ENCODE results near the gene NEDD4.

- TF ChIP-seq POLR2A (IDR thresholded peaks at IDR 0.05; ENCODE audit: low read depth) (no peak), CTCF (IDR thresholded peaks at IDR 0.05) (no peak)
Observed at GRCh38 chr15:55820043-55820442, 173.4 kb downstream of the NEDD4 start.

All from esophagus muscularis mucosa (tissue), 3 donors.